Measurements from ENCODE around the gene PRR20G. TPM values are rescaled to one million over a fixed set of nuclear protein-coding genes. Genes with fewer than 3 reads are reported as not detected.

The PRR20G gene
- total and polyA plus RNA-seq, 3 donors from 2014 or later: 9.1 to 12.8 (median 10.5) TPM

- TF ChIP-seq POLR2A (IDR thresholded peaks at IDR 0.05): no peak
- TF ChIP-seq CTCF (IDR thresholded peaks at IDR 0.05): no peak
- no peak overlapping the region for H3K4me3 ChIP-seq
- H3K27ac ChIP-seq: no peak overlapping the region
- H3K4me1 ChIP-seq: no peaks in the 10 kb centered on the region
- intact Hi-C loops (cut with DNase I; ENCODE audit: low total_unique reads): no loop called here
- no peaks in the 10 kb centered on the region for H3K36me3 ChIP-seq (ENCODE audit: low read depth, missing control alignments)
- no peaks in the 10 kb centered on the region for H3K27me3 ChIP-seq
- 86% methylated on average over 1 of the region's 1 CpG for WGBS, 2 donors
- no peaks in the 10 kb centered on the region for H3K9me3 ChIP-seq
- DNase-seq: no peak
Measured at GRCh38 chr3:127276396-127276795, 11.4 kb downstream of the PRR20G start.

DNA sequence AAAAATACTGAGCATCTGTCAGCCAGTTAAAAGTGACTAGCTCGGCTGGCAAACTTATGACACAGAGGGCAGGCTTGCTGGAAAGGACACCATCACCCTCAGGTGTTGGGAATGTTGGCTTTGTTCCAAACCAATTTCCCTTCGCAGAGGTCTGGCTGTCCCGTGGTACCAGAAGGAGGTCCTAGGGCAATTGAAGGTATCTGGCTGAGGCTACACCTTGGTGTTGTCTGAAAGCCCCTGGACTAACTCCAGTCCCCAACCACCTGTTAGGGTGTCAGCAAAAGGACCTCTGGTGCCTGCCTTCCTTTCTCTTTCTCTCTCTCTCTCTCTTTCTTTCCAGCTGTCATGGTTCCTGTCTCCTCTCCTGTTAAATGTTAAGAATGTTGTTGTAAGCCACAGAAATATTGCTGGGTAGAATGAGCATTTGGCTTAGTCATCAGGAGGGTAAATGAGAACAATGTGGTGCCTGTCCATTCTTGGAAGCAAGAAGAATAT, 12.5 kb downstream of the PRR20G start:
- H3K36me3 ChIP-seq (ENCODE audit: low read depth, missing control alignments): no peaks in the 10 kb centered on the region
- H3K27ac ChIP-seq: no peak overlapping the region
- H3K9me3 ChIP-seq: no peaks in the 10 kb centered on the region
- H3K4me3 ChIP-seq: no peak overlapping the region
- no peaks in the 10 kb centered on the region for H3K27me3 ChIP-seq
- no peak for TF ChIP-seq POLR2A (IDR thresholded peaks at IDR 0.05)
- TF ChIP-seq CTCF (IDR thresholded peaks at IDR 0.05): no peak
- no peaks in the 10 kb centered on the region for H3K4me1 ChIP-seq
- no peak for DNase-seq
- intact Hi-C loops (cut with DNase I; ENCODE audit: low total_unique reads): no loop called here
- 72 to 78% methylated on average over 3 of the region's 3 CpGs for WGBS, 2 donors

DNA sequence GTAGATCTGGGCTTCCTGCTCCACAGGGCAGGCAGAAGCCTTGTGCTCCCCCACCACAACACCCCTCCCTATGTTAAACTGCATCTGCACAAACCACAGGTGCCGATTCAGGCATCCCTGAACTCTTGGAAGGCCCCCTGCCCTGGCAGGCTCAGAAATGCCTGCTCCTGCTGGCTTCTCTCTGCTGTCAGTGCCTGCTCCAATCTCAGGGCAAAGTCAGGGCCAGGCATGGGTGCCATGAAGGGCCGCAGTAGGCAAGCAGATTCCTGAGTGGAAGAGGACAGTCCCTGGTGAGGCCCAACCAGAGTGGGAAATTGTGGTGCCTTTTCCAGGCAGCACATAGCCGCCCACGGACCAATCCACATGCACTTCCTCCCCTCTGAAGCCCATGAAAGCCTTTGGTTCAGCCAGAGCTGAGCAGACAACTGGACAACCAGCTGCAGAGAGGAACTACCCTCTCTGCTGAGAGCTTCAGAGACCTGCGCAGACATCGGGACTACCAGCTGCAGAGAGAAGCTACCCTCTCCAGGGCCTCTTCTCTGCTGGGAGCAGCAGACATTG, 13.6 kb downstream of the PRR20G start:
- intact Hi-C loops (cut with DNase I; ENCODE audit: low total_unique reads): no loop called here
- Histone ChIP-seq H3K4me3 (no peak overlapping the region), H3K9me3 (no peaks in the 10 kb centered on the region), H3K27ac (no peak overlapping the region), H3K36me3 (ENCODE audit: low read depth, missing control alignments) (no peaks in the 10 kb centered on the region), H3K4me1 (no peaks in the 10 kb centered on the region), H3K27me3 (no peaks in the 10 kb centered on the region)
- no peak for TF ChIP-seq CTCF (IDR thresholded peaks at IDR 0.05)
- TF ChIP-seq POLR2A (IDR thresholded peaks at IDR 0.05): no peak
- 70 to 78% methylated on average over 3 to 6 of the region's 6 CpGs for WGBS, 2 donors
- DNase-seq: no peak

DNA sequence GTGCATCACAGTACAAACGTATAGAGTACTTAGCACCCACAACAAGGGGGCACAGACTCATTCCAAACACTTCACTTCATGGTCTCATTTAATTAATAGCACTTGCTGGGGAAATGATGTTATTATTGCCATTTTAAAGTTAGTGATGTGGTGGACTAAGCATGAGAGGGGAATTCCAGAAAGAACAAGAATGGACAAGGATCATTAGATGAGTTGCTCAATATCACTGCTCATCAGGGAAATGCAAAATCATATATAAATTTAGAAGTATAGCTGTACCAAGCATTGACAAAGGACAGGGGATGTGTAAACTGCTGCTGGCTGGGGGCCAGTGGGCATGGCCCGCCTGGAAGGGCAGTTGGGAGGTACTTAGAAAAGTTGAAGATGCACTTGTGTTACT, 14.6 kb downstream of the PRR20G start:
- Histone ChIP-seq H3K36me3 (ENCODE audit: low read depth, missing control alignments) (no peaks in the 10 kb centered on the region), H3K27me3 (no peaks in the 10 kb centered on the region), H3K4me1 (no peaks in the 10 kb centered on the region), H3K4me3 (no peak overlapping the region), H3K27ac (no peak overlapping the region), H3K9me3 (no peaks in the 10 kb centered on the region)
- TF ChIP-seq CTCF (IDR thresholded peaks at IDR 0.05) (no peak), POLR2A (IDR thresholded peaks at IDR 0.05) (no peak)
- WGBS, 2 donors: 67 to 80% methylated on average over 2 of the region's 2 CpGs
- DNase-seq: no peak
- intact Hi-C loops (cut with DNase I; ENCODE audit: low total_unique reads): no loop called here

DNA sequence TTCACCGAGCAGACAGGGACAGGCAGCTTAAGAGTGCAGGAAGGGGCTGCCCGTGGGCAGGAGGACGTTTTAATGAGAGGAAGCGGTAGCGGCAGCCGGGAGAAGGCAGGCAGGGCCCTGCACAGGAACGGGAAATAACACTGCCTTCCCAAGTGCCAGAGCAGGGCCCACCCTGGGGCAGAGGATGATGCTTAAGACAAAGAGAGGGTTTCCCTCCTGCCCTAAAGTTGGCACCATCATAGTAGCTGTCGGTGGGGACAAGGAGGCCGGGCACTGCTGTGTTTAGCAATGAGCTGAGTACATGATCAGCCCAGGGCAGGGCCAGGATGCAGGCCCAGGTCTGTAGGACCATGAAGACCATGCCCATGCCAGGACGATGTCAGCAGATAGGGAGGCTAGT, 21.7 kb downstream of the PRR20G start:
- no peaks in the 10 kb centered on the region for H3K4me1 ChIP-seq
- WGBS, 2 donors: 79 to 83% methylated on average over 9 to 10 of the region's 10 CpGs
- intact Hi-C loops (cut with DNase I; ENCODE audit: low total_unique reads): no loop called here
- no peak overlapping the region for H3K27ac ChIP-seq
- no peaks in the 10 kb centered on the region for H3K27me3 ChIP-seq
- no peak overlapping the region for H3K4me3 ChIP-seq
- no peaks in the 10 kb centered on the region for H3K9me3 ChIP-seq
- TF ChIP-seq CTCF (IDR thresholded peaks at IDR 0.05): no peak
- TF ChIP-seq POLR2A (IDR thresholded peaks at IDR 0.05): no peak
- no peaks in the 10 kb centered on the region for H3K36me3 ChIP-seq (ENCODE audit: low read depth, missing control alignments)
- no peak for DNase-seq
